A549 (cell line): ENCODE results near the gene S1PR2. TPM values are rescaled to one million over a fixed set of nuclear protein-coding genes. Genes with fewer than 3 reads are reported as not detected.

Experiments used
- ATAC-seq, 2 experiments: fragments of 200-7000 bp in 1 of 2; fragments of >200 bp in 1 of 2; cut with Nextera tagmentation in 1 of 2; cut with Tn5 transposase in 1 of 2; 3 replicates each; pipeline versions ENCODE4 v1.8.0 to v1.9.1; 2018 to 2020; ENCODE audit warnings: mild to moderate bottlenecking in 1 of 2, moderate library complexity in 1 of 2
- CTCF ChIA-PET: fragments of 300-600 bp; sonication (Branson Sonifier 250); formaldehyde crosslinking; extraction: SDS; loops from one replicate; lab custom pipeline; 2021; ENCODE audit warnings: antibody characterized with exemption, inconsistent platforms; lab: Yijun Ruan, JAX
- POLR2A ChIA-PET: fragments of 350-600 bp; formaldehyde crosslinking; extraction: SDS; loops from one replicate; lab custom pipeline; 2021; ENCODE audit warnings: antibody characterized with exemption, inconsistent platforms; lab: Yijun Ruan, JAX
- DNase-seq, 2 experiments: peaks; one replicate each; pipeline versions ENCODE4 v3.0.0 to v3.0.0-alpha.2; 2011 to 2016; ENCODE audit warnings: low read depth in 1 of 2, low spot score in 1 of 2
- FAIRE-seq: peaks from 2 replicates; lab custom pipeline; 2011; peaks lifted over from hg19 to GRCh38; lab: Jason Lieb, UNC
- H3K27ac ChIP-seq, 2 experiments: fragments of >200 bp; sonication (Bioruptor Twin); formaldehyde crosslinking; 3 replicates each; pipeline ENCODE4 v1.5.1; 2016 to 2017
- H3K4me1 ChIP-seq: fragments of >200 bp; sonication (Bioruptor Twin); formaldehyde crosslinking; 3 replicates; pipeline ENCODE4 v1.6.1; 2016
- H3K4me2 ChIP-seq: fragments of >200 bp; sonication (Bioruptor Twin); formaldehyde crosslinking; 3 replicates; pipeline ENCODE4 v1.6.1; 2016
- H3K4me3 ChIP-seq: fragments of >200 bp; sonication (Bioruptor Twin); formaldehyde crosslinking; 3 replicates; pipeline ENCODE4 v1.5.1; 2016
- H3K9me3 ChIP-seq: fragments of >200 bp; sonication (Bioruptor Twin); formaldehyde crosslinking; 3 replicates; pipeline ENCODE4 v1.6.1; 2016
- BCL3 ChIP-seq: fragments of >200 bp; sonication (Bioruptor Twin); formaldehyde crosslinking; IDR thresholded peaks from 3 replicates; pipeline ENCODE4 v1.6.1; 2016
- BHLHE40 ChIP-seq: IDR thresholded peaks from 2 replicates; pipeline ENCODE4 v1.6.1; 2012; ENCODE audit warnings: low read depth, low read length, inconsistent platforms
- CBX2 ChIP-seq: fragments of 200-600 bp; sonication (generic); IDR thresholded peaks from 2 replicates; pipeline ENCODE4 v1.6.1; 2016; ENCODE audit warnings: low read depth, mild to moderate bottlenecking, borderline replicate concordance
- EP300 ChIP-seq, 2 experiments: fragments of >200 bp; sonication (Bioruptor Twin); formaldehyde crosslinking; IDR thresholded peaks; 2 replicates in 1 of 2; 3 replicates in 1 of 2; pipeline ENCODE4 v1.6.1; 2016 to 2017
- ESRRA ChIP-seq: fragments of 150-350 bp; IDR thresholded peaks from 2 replicates; pipeline ENCODE4 v1.6.1; 2014; ENCODE audit warnings: mild to moderate bottlenecking, low read length, borderline replicate concordance
- HEYL ChIP-seq: fragments of 250-450 bp; sonication (Bioruptor Pico); IDR thresholded peaks from 2 replicates; pipeline ENCODE4 v1.8.0; 2021; ENCODE audit warnings: mild to moderate bottlenecking, moderate library complexity
- HOXB5 ChIP-seq: fragments of 250-450 bp; sonication (Bioruptor Pico); IDR thresholded peaks from 2 replicates; pipeline ENCODE4 v1.5.0; 2020; ENCODE audit warnings: mild to moderate bottlenecking, moderate library complexity
- JUN ChIP-seq, 2 experiments: fragments of >200 bp; sonication (Bioruptor Twin); formaldehyde crosslinking; IDR thresholded peaks; 2 replicates in 1 of 2; 3 replicates in 1 of 2; pipeline ENCODE4 v1.6.1; 2016 to 2017
- KDM5A ChIP-seq: fragments of 200-600 bp; sonication (generic); IDR thresholded peaks from 2 replicates; pipeline ENCODE4 v1.6.1; 2016; ENCODE audit warnings: antibody characterized with exemption, mild to moderate bottlenecking
- MAX ChIP-seq: IDR thresholded peaks from 2 replicates; pipeline ENCODE4 v1.6.1; 2012
- MYC ChIP-seq: IDR thresholded peaks from 2 replicates; pipeline ENCODE4 v1.6.1; 2012; ENCODE audit warnings: mild to moderate bottlenecking, inconsistent platforms, low read length, improper control_type of control experiment, borderline replicate concordance
- PHF8 ChIP-seq: fragments of 200-600 bp; sonication (generic); IDR thresholded peaks from 2 replicates; pipeline ENCODE4 v1.6.1; 2016; ENCODE audit warnings: low read depth, mild to moderate bottlenecking, antibody characterized with exemption, moderate library complexity, borderline replicate concordance
- TP53 ChIP-seq: fragments of 250-450 bp; sonication (Bioruptor Pico); IDR thresholded peaks from 2 replicates; pipeline ENCODE4 v1.5.0; 2021; ENCODE audit warnings: mild to moderate bottlenecking, moderate library complexity
- ZFP36 ChIP-seq: fragments of 450-650 bp; IDR thresholded peaks from 2 replicates; pipeline ENCODE4 v1.6.1; 2014; ENCODE audit warnings: borderline replicate concordance; ENCODE audit not compliant: partially characterized antibody
- ZNF302 ChIP-seq: fragments of 250-450 bp; sonication (Bioruptor Pico); IDR thresholded peaks from 2 replicates; pipeline ENCODE4 v1.9.0; 2021; ENCODE audit warnings: inconsistent platforms, mild to moderate bottlenecking, moderate library complexity
- ZSCAN20 ChIP-seq: fragments of 250-450 bp; sonication (Bioruptor Pico); IDR thresholded peaks from 2 replicates; pipeline ENCODE4 v1.8.0; 2022; ENCODE audit warnings: mild to moderate bottlenecking, moderate library complexity
- whole genome bisulfite sequencing: methylation state at CpG from one replicate; pipeline ENCODE4 v1.1.6; 2017; ENCODE audit errors: missing lambda C conversion rate; 5-methylcytosine and 5-hydroxymethylcytosine counted together
- polyA minus RNA-seq: library from RNA; depleted of rRNA, polyadenylated mRNA; stranded (reverse); fragments of >200 nt; gene quantifications from 2 replicates; pipeline ENCODE4 v1.2.3, GENCODE V29; 2011; rRNA and poly(A)+ RNA removed
- polyA plus RNA-seq, 4 experiments: library from polyadenylated mRNA; depleted of rRNA in 3 of 4; stranded (reverse); fragments of >200 nt; fragmentation: RNase III in 1 of 4; extraction: RNeasy Plus Mini Kit Qiagen cat#74134 plus additional on column Dnase treatment in 1 of 4; gene quantifications; 2 replicates in 3 of 4; 3 replicates in 1 of 4; pipeline ENCODE4 v1.2.3, GENCODE V29; 2011 to 2017

The S1PR2 gene
- 0.72 and 0.85 TPM in 2 replicates for polyA plus RNA-seq (2011; rRNA removed)
- polyA plus RNA-seq (2012; cell fraction: cytosol; rRNA removed) = 0.86 and 1.5 TPM in 2 replicates
- polyA plus RNA-seq (2012; cell fraction: nucleus; rRNA removed) = 0.95 and 1.4 TPM in 2 replicates
- polyA plus RNA-seq (2017; fragmentation: RNase III; extraction: RNeasy Plus Mini Kit Qiagen cat#74134 plus additional on column Dnase treatment) = 0.87 to 0.96 TPM (median 0.93 TPM) in 3 replicates
- 2.2 and 2.8 TPM in 2 replicates for polyA minus RNA-seq

GRCh38 chr19:10230861-10231611 lies at the start of gene S1PR2:
S1PR2 (minus strand) TSS chr19:10231331; CDS start chr19:10224905, 6,426 bp downstream.
- POLR2A ChIA-PET = interaction anchor here (1.0 kb wide), 1 partner anchor 20 kb away, joined by 3 read pairs; no protein-coding TSS in a partner anchor
- TF ChIP-seq EP300 (IDR thresholded peaks at IDR 0.05) (no peak), TP53 (CRISPR knock-in tag) (no peak), JUN (IDR thresholded peaks at IDR 0.05) (no peak), ZNF302 (CRISPR knock-in tag) (no peak), PHF8 (peak; percentile 64; the same call in 1 of the 2 replicates), MAX (peak; percentile 20; the same call in 1 of the 2 replicates), MYC (no peak), HEYL (CRISPR knock-in tag) (no peak), HOXB5 (CRISPR knock-in tag) (no peak)
- Histone ChIP-seq H3K4me3 (peak within 1 kb of the TSS; percentile 95), H3K9me3 (no peaks in the 10 kb centered on the region), H3K27ac (peak within 1 kb of the TSS; percentile 85 to 92), H3K4me1 (peaks cover 5% of the 10 kb centered on the region; the same call in 1 of the 3 replicates), H3K4me2 (peak within 1 kb of the TSS; percentile 99)
- ATAC-seq (peak; percentile 70 to 81), FAIRE-seq (no peak), DNase-seq (peak; percentile 50 to 63)
- WGBS = 5% methylated on average over 8 of the region's 73 CpGs
- CTCF ChIA-PET = interaction anchor here (0.6 to 1.0 kb wide), 2 partner anchors 14 to 44 kb away, joined by 3 read pairs; no protein-coding TSS in a partner anchor

GRCh38 chr19:10279737-10280442 lies 48.8 kb upstream of the S1PR2 start:
- no peak for TF ChIP-seq BHLHE40
- TF ChIP-seq BCL3 = no peak
- TF ChIP-seq, all 56 proteins: peak for 0
- ChIA-PET POLR2A (no interaction called here), CTCF (interaction anchor here (4.5 to 5.0 kb wide), 2 partner anchors 10 to 21 kb away, joined by 15 to 16 read pairs; partner anchors contain the start of gene ICAM1)
- DNase-seq (no peak), FAIRE-seq (no peak), ATAC-seq (no peak)
- H3K27ac ChIP-seq = no peak overlapping the region
- H3K4me3 ChIP-seq = no peak overlapping the region
- H3K4me1 ChIP-seq = peaks cover 8% of the 10 kb centered on the region; the same call in 1 of the 3 replicates
- H3K9me3 ChIP-seq = no peaks in the 10 kb centered on the region
- no peak overlapping the region for H3K4me2 ChIP-seq
- 77% methylated on average over 5 of the region's 5 CpGs for WGBS

GRCh38 chr19:10278935-10279334 lies 47.8 kb upstream of the S1PR2 start:
- FAIRE-seq (no peak), ATAC-seq (no peak), DNase-seq (no peak)
- no peak overlapping the region for H3K4me2 ChIP-seq
- WGBS = 88% methylated on average over 1 of the region's 1 CpG
- ChIA-PET POLR2A (interaction anchor here (0.6 kb wide), 1 partner anchor 52 kb away, joined by 5 read pairs; no protein-coding TSS in a partner anchor), CTCF (interaction anchor here (1.3 to 5.0 kb wide), 4 partner anchors 12 to 112 kb away, joined by 5 to 16 read pairs (median 6); no protein-coding TSS in a partner anchor)
- no peak overlapping the region for H3K27ac ChIP-seq
- H3K4me3 ChIP-seq = no peak overlapping the region
- TF ChIP-seq KDM5A (no peak), ZSCAN20 (CRISPR knock-in tag) (no peak), CBX2 (no peak), ZFP36 (no peak), ESRRA (no peak)
- H3K9me3 ChIP-seq = no peaks in the 10 kb centered on the region
- H3K4me1 ChIP-seq = peaks cover 8% of the 10 kb centered on the region; the same call in 1 of the 3 replicates
